ENCODE measurements around the gene ZNF423. TPM values are rescaled to one million over a fixed set of nuclear protein-coding genes. Genes with fewer than 3 reads are reported as not detected.

ZNF423 gene
- total and polyA plus RNA-seq, 4 donors, result 16.9 to 43.0 (median 34.4) TPM

GRCh38 chr16:49839017-49839825 lies 16.7 kb downstream of the ZNF423 start:
- peak in 1 of 6 donors; percentile 55 for DNase-seq (ENCODE audit: low read depth in 4 of 6, low spot score in 6 of 6)
- Histone ChIP-seq H3K9me3 (ENCODE audit: control insufficient read depth, insufficient read depth, low read length) (no peaks in the 10 kb centered on the region), H3K27me3 (ENCODE audit: control insufficient read depth, insufficient read depth, low read length) (no peaks in the 10 kb centered on the region), H3K4me3 (ENCODE audit: low read depth, low read length) (no peak overlapping the region), H3K27ac (ENCODE audit: low read depth, low read length) (peak overlapping the region; percentile 40), H3K36me3 (ENCODE audit: control insufficient read depth, insufficient read depth, low read length) (peaks cover 4% of the 10 kb centered on the region), H3K4me1 (ENCODE audit: control insufficient read depth, insufficient read depth, low read length) (peaks cover 53% of the 10 kb centered on the region)
- 49% methylated on average over 20 of the region's 26 CpGs for WGBS (ENCODE audit: insufficient coverage)

GRCh38 chr16:49838441-49839016 lies 17.4 kb downstream of the ZNF423 start:
- WGBS (ENCODE audit: insufficient coverage), result 6% methylated on average over 63 of the region's 63 CpGs
- H3K4me1 ChIP-seq (ENCODE audit: control insufficient read depth, insufficient read depth, low read length), result peaks cover 59% of the 10 kb centered on the region
- H3K36me3 ChIP-seq (ENCODE audit: control insufficient read depth, insufficient read depth, low read length), result peaks cover 4% of the 10 kb centered on the region
- no peaks in the 10 kb centered on the region for H3K9me3 ChIP-seq (ENCODE audit: control insufficient read depth, insufficient read depth, low read length)
- DNase-seq (ENCODE audit: low read depth in 4 of 6, low spot score in 6 of 6), result peak in 2 of 6 donors; percentile 63 to 74
- peak overlapping the region; percentile 16 for H3K27ac ChIP-seq (ENCODE audit: low read depth, low read length)
- no peak overlapping the region for H3K4me3 ChIP-seq (ENCODE audit: low read depth, low read length)
- no peaks in the 10 kb centered on the region for H3K27me3 ChIP-seq (ENCODE audit: control insufficient read depth, insufficient read depth, low read length)

GRCh38 chr16:49837688-49838410 lies 18.1 kb downstream of the ZNF423 start:
- Histone ChIP-seq H3K36me3 (ENCODE audit: control insufficient read depth, insufficient read depth, low read length) (peaks cover 4% of the 10 kb centered on the region), H3K9me3 (ENCODE audit: control insufficient read depth, insufficient read depth, low read length) (no peaks in the 10 kb centered on the region), H3K27ac (ENCODE audit: low read depth, low read length) (peak overlapping the region; percentile 16), H3K27me3 (ENCODE audit: control insufficient read depth, insufficient read depth, low read length) (no peaks in the 10 kb centered on the region), H3K4me1 (ENCODE audit: control insufficient read depth, insufficient read depth, low read length) (peaks cover 65% of the 10 kb centered on the region), H3K4me3 (ENCODE audit: low read depth, low read length) (no peak overlapping the region)
- peak in 1 of 6 donors; percentile 30 for DNase-seq (ENCODE audit: low read depth in 4 of 6, low spot score in 6 of 6)
- WGBS (ENCODE audit: insufficient coverage), result 75% methylated on average over 10 of the region's 17 CpGs

GRCh38 chr16:49836668-49837067 lies 19.2 kb downstream of the ZNF423 start:
- Histone ChIP-seq H3K36me3 (ENCODE audit: control insufficient read depth, insufficient read depth, low read length) (peaks cover 4% of the 10 kb centered on the region), H3K27ac (ENCODE audit: low read depth, low read length) (peak overlapping the region; percentile 67), H3K27me3 (ENCODE audit: control insufficient read depth, insufficient read depth, low read length) (no peaks in the 10 kb centered on the region), H3K9me3 (ENCODE audit: control insufficient read depth, insufficient read depth, low read length) (no peaks in the 10 kb centered on the region), H3K4me1 (ENCODE audit: control insufficient read depth, insufficient read depth, low read length) (peaks cover 74% of the 10 kb centered on the region), H3K4me3 (ENCODE audit: low read depth, low read length) (no peak overlapping the region)
- DNase-seq (ENCODE audit: low read depth in 4 of 6, low spot score in 6 of 6), result no peak
- WGBS (ENCODE audit: insufficient coverage), result 49% methylated on average over 5 of the region's 5 CpGs

- H3K9me3 ChIP-seq (ENCODE audit: control insufficient read depth, insufficient read depth, low read length), result no peaks in the 10 kb centered on the region
- H3K4me1 ChIP-seq (ENCODE audit: control insufficient read depth, insufficient read depth, low read length), result peaks cover 74% of the 10 kb centered on the region
- H3K4me3 ChIP-seq (ENCODE audit: low read depth, low read length), result no peak overlapping the region
- no peaks in the 10 kb centered on the region for H3K27me3 ChIP-seq (ENCODE audit: control insufficient read depth, insufficient read depth, low read length)
- DNase-seq (ENCODE audit: low read depth in 4 of 6, low spot score in 6 of 6), result no peak
- H3K36me3 ChIP-seq (ENCODE audit: control insufficient read depth, insufficient read depth, low read length), result peaks cover 4% of the 10 kb centered on the region
- peak overlapping the region; percentile 89 for H3K27ac ChIP-seq (ENCODE audit: low read depth, low read length)
- WGBS (ENCODE audit: insufficient coverage), result 79% methylated on average over 2 of the region's 2 CpGs
Observed at GRCh38 chr16:49836218-49836617, 19.7 kb downstream of the ZNF423 start.

- peak in 2 of 6 donors; percentile 23 to 85 for DNase-seq (ENCODE audit: low read depth in 4 of 6, low spot score in 6 of 6)
- Histone ChIP-seq H3K9me3 (ENCODE audit: control insufficient read depth, insufficient read depth, low read length) (no peaks in the 10 kb centered on the region), H3K4me1 (ENCODE audit: control insufficient read depth, insufficient read depth, low read length) (peaks cover 74% of the 10 kb centered on the region), H3K27me3 (ENCODE audit: control insufficient read depth, insufficient read depth, low read length) (no peaks in the 10 kb centered on the region), H3K4me3 (ENCODE audit: low read depth, low read length) (no peak overlapping the region), H3K36me3 (ENCODE audit: control insufficient read depth, insufficient read depth, low read length) (peaks cover 4% of the 10 kb centered on the region), H3K27ac (ENCODE audit: low read depth, low read length) (peak overlapping the region; percentile 89)
- WGBS (ENCODE audit: insufficient coverage), result 14% methylated on average over 10 of the region's 13 CpGs
Observed at GRCh38 chr16:49835161-49835777, 20.6 kb downstream of the ZNF423 start.

- Histone ChIP-seq H3K36me3 (ENCODE audit: control insufficient read depth, insufficient read depth, low read length) (peaks cover 4% of the 10 kb centered on the region), H3K4me3 (ENCODE audit: low read depth, low read length) (no peak overlapping the region), H3K27me3 (ENCODE audit: control insufficient read depth, insufficient read depth, low read length) (no peaks in the 10 kb centered on the region), H3K27ac (ENCODE audit: low read depth, low read length) (peak overlapping the region; percentile 89), H3K4me1 (ENCODE audit: control insufficient read depth, insufficient read depth, low read length) (peaks cover 74% of the 10 kb centered on the region), H3K9me3 (ENCODE audit: control insufficient read depth, insufficient read depth, low read length) (no peaks in the 10 kb centered on the region)
- DNase-seq (ENCODE audit: low read depth in 4 of 6, low spot score in 6 of 6), result peak in 3 of 6 donors; percentile 66 to 88 (median 78)
- whole genome bisulfite sequencing (ENCODE audit: insufficient coverage), result 20% methylated on average over 15 of the region's 19 CpGs
Observed at GRCh38 chr16:49834531-49835151, 21.3 kb downstream of the ZNF423 start.

- Histone ChIP-seq H3K9me3 (ENCODE audit: control insufficient read depth, insufficient read depth, low read length) (no peaks in the 10 kb centered on the region), H3K27ac (ENCODE audit: low read depth, low read length) (peak overlapping the region; percentile 89), H3K4me3 (ENCODE audit: low read depth, low read length) (no peak overlapping the region), H3K27me3 (ENCODE audit: control insufficient read depth, insufficient read depth, low read length) (no peaks in the 10 kb centered on the region), H3K4me1 (ENCODE audit: control insufficient read depth, insufficient read depth, low read length) (peaks cover 69% of the 10 kb centered on the region), H3K36me3 (ENCODE audit: control insufficient read depth, insufficient read depth, low read length) (no peaks in the 10 kb centered on the region)
- 39% methylated on average over 12 of the region's 13 CpGs for WGBS (ENCODE audit: insufficient coverage)
- DNase-seq (ENCODE audit: low read depth in 4 of 6, low spot score in 6 of 6), result peak in 1 of 6 donors; percentile 56
Observed at GRCh38 chr16:49833796-49834530, 21.9 kb downstream of the ZNF423 start.
